ENCODE measurements around the gene WEE1. TPM values are rescaled to one million over a fixed set of nuclear protein-coding genes. Genes with fewer than 3 reads are reported as not detected.

WEE1 gene
- total and polyA plus RNA-seq, 2 experiments from 2014 or later, result 92.5 to 95.9 TPM

GRCh38 chr11:9567401-9567800, 6.1 kb upstream of the WEE1 start:
- peaks cover 35% of the 10 kb centered on the region for H3K4me1 ChIP-seq (ENCODE audit: low read depth)
- H3K27ac ChIP-seq, result peak overlapping the region; percentile 98
- H3K36me3 ChIP-seq, result no peaks in the 10 kb centered on the region
- DNase-seq (ENCODE audit: low read depth in 1 of 2, low spot score in 1 of 2), result no peak
- no peak for TF ChIP-seq CTCF (IDR thresholded peaks at IDR 0.05; ENCODE audit: low read depth, low read length)
- no peaks in the 10 kb centered on the region for H3K9me3 ChIP-seq (ENCODE audit: low read depth)
- no peak overlapping the region for H3K4me3 ChIP-seq
- no peaks in the 10 kb centered on the region for H3K27me3 ChIP-seq

GRCh38 chr11:9568161-9568853, 5.2 kb upstream of the WEE1 start:
- no peaks in the 10 kb centered on the region for H3K36me3 ChIP-seq
- TF ChIP-seq CTCF (IDR thresholded peaks at IDR 0.05; ENCODE audit: low read depth, low read length), result no peak
- no peaks in the 10 kb centered on the region for H3K9me3 ChIP-seq (ENCODE audit: low read depth)
- no peak overlapping the region for H3K4me3 ChIP-seq
- H3K4me1 ChIP-seq (ENCODE audit: low read depth), result peaks cover 35% of the 10 kb centered on the region
- peak overlapping the region; percentile 98 for H3K27ac ChIP-seq
- H3K27me3 ChIP-seq, result no peaks in the 10 kb centered on the region
- peak in 1 of 2 donors; percentile 12 for DNase-seq (ENCODE audit: low read depth in 1 of 2, low spot score in 1 of 2)

GRCh38 chr11:9568854-9569587, 4.4 kb upstream of the WEE1 start:
- H3K4me3 ChIP-seq, result no peak overlapping the region

GRCh38 chr11:9569588-9570164, 3.8 kb upstream of the WEE1 start:
- DNase-seq (ENCODE audit: low read depth in 1 of 2, low spot score in 1 of 2), result no peak
- Histone ChIP-seq H3K4me3 (no peak overlapping the region), H3K9me3 (ENCODE audit: low read depth) (no peaks in the 10 kb centered on the region), H3K27me3 (no peaks in the 10 kb centered on the region), H3K4me1 (ENCODE audit: low read depth) (peaks cover 35% of the 10 kb centered on the region), H3K27ac (peak overlapping the region; percentile 98), H3K36me3 (no peaks in the 10 kb centered on the region)
- TF ChIP-seq CTCF (IDR thresholded peaks at IDR 0.05; ENCODE audit: low read depth, low read length), result no peak

More at GRCh38 chr11:9568854-9569587, 4.4 kb upstream of the WEE1 start:
- Histone ChIP-seq H3K36me3 (no peaks in the 10 kb centered on the region), H3K9me3 (ENCODE audit: low read depth) (no peaks in the 10 kb centered on the region), H3K27ac (peak overlapping the region; percentile 98), H3K4me1 (ENCODE audit: low read depth) (peaks cover 35% of the 10 kb centered on the region), H3K27me3 (no peaks in the 10 kb centered on the region)
- DNase-seq (ENCODE audit: low read depth in 1 of 2, low spot score in 1 of 2), result peak; percentile 50 to 93
- no peak for TF ChIP-seq CTCF (IDR thresholded peaks at IDR 0.05; ENCODE audit: low read depth, low read length)

GRCh38 chr11:9570313-9571025, 3.0 kb upstream of the WEE1 start:
- no peaks in the 10 kb centered on the region for H3K36me3 ChIP-seq
- no peak overlapping the region for H3K27ac ChIP-seq

More at GRCh38 chr11:9570313-9571025, 3.0 kb upstream of the WEE1 start:
- H3K4me3 ChIP-seq, result no peak overlapping the region
- DNase-seq (ENCODE audit: low read depth in 1 of 2, low spot score in 1 of 2), result no peak
- no peaks in the 10 kb centered on the region for H3K27me3 ChIP-seq
- no peak for TF ChIP-seq CTCF (IDR thresholded peaks at IDR 0.05; ENCODE audit: low read depth, low read length)
- H3K4me1 ChIP-seq (ENCODE audit: low read depth), result peaks cover 30% of the 10 kb centered on the region
- H3K9me3 ChIP-seq (ENCODE audit: low read depth), result no peaks in the 10 kb centered on the region

Data from cardiac muscle cell (in vitro differentiated cells and primary cell).